Measurements from ENCODE around the gene RAMP1.

DNA sequence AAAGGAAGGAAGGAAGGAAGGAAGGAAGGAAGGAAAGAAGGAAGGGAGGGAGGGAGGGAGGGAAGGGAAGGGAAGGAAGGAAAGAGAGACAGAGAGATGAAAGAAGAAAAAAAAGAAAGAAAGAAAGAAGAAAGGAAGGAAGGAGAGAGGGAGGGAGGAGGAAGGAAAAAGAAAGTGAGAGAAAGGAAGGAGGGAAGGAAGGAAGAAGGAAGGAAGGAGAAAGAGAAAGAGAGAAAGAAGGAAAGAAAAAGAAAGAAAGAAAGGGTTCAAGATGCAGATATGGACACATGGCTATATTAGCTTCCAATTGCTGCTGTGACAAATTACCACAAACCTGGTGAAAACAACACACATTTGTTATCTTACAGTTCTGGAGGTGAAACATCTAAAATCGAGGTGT, 87.0 kb downstream of the RAMP1 start:
- TF ChIP-seq CEBPB (IDR thresholded peaks at IDR 0.05; ENCODE audit: low read depth, low read length): no peak
- TF ChIP-seq, protein P1, sequence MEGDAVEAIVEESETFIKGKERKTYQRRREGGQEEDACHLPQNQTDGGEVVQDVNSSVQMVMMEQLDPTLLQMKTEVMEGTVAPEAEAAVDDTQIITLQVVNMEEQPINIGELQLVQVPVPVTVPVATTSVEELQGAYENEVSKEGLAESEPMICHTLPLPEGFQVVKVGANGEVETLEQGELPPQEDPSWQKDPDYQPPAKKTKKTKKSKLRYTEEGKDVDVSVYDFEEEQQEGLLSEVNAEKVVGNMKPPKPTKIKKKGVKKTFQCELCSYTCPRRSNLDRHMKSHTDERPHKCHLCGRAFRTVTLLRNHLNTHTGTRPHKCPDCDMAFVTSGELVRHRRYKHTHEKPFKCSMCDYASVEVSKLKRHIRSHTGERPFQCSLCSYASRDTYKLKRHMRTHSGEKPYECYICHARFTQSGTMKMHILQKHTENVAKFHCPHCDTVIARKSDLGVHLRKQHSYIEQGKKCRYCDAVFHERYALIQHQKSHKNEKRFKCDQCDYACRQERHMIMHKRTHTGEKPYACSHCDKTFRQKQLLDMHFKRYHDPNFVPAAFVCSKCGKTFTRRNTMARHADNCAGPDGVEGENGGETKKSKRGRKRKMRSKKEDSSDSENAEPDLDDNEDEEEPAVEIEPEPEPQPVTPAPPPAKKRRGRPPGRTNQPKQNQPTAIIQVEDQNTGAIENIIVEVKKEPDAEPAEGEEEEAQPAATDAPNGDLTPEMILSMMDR (conservative IDR thresholded peaks at IDR 0.05; ENCODE audit: low read depth, low read length): no peak
- no peak for TF ChIP-seq POLR2A (IDR thresholded peaks at IDR 0.05; ENCODE audit: low read depth, low read length)
- no peak for TF ChIP-seq BHLHE40 (IDR thresholded peaks at IDR 0.05; ENCODE audit: low read depth, low read length)
- TF ChIP-seq SMC3 (IDR thresholded peaks at IDR 0.05; ENCODE audit: low read depth, low read length): no peak
- TF ChIP-seq, protein P2, sequence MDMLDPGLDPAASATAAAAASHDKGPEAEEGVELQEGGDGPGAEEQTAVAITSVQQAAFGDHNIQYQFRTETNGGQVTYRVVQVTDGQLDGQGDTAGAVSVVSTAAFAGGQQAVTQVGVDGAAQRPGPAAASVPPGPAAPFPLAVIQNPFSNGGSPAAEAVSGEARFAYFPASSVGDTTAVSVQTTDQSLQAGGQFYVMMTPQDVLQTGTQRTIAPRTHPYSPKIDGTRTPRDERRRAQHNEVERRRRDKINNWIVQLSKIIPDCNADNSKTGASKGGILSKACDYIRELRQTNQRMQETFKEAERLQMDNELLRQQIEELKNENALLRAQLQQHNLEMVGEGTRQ (IDR thresholded peaks at IDR 0.05; ENCODE audit: low read depth, low read length): no peak
- no peak for TF ChIP-seq RAD21 (IDR thresholded peaks at IDR 0.05; ENCODE audit: low read length)
- no peak for TF ChIP-seq MXI1 (IDR thresholded peaks at IDR 0.05; ENCODE audit: borderline replicate concordance, low read depth, low read length)
- TF ChIP-seq RFX5 (IDR thresholded peaks at IDR 0.05; ENCODE audit: low read depth, low read length): no peak
- no peak for TF ChIP-seq RCOR1 (IDR thresholded peaks at IDR 0.05; ENCODE audit: insufficient replicate concordance, low read length)
- no peak for TF ChIP-seq MAFK (IDR thresholded peaks at IDR 0.05; ENCODE audit: low read depth, low read length)
- TF ChIP-seq, protein P3, sequence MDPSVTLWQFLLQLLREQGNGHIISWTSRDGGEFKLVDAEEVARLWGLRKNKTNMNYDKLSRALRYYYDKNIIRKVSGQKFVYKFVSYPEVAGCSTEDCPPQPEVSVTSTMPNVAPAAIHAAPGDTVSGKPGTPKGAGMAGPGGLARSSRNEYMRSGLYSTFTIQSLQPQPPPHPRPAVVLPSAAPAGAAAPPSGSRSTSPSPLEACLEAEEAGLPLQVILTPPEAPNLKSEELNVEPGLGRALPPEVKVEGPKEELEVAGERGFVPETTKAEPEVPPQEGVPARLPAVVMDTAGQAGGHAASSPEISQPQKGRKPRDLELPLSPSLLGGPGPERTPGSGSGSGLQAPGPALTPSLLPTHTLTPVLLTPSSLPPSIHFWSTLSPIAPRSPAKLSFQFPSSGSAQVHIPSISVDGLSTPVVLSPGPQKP (IDR thresholded peaks at IDR 0.05; ENCODE audit: borderline replicate concordance, low read depth, low read length): no peak
- no peak for TF ChIP-seq MAZ (IDR thresholded peaks at IDR 0.05; ENCODE audit: borderline replicate concordance, low read depth, low read length)
